Cardiac atrium fibroblast (primary cell): Measurements from ENCODE around the gene LRWD1. TPM values are rescaled to one million over a fixed set of nuclear protein-coding genes. Genes with fewer than 3 reads are reported as not detected.

ENCODE experiments used
- total RNA-seq: library from RNA; depleted of rRNA; stranded (reverse); fragments of >200 nt; gene quantifications from 2 replicates; pipeline ENCODE4 v1.2.3, GENCODE V29; 2015

Gene LRWD1
- 5.6 and 13.9 TPM in 2 replicates for total RNA-seq

DNA sequence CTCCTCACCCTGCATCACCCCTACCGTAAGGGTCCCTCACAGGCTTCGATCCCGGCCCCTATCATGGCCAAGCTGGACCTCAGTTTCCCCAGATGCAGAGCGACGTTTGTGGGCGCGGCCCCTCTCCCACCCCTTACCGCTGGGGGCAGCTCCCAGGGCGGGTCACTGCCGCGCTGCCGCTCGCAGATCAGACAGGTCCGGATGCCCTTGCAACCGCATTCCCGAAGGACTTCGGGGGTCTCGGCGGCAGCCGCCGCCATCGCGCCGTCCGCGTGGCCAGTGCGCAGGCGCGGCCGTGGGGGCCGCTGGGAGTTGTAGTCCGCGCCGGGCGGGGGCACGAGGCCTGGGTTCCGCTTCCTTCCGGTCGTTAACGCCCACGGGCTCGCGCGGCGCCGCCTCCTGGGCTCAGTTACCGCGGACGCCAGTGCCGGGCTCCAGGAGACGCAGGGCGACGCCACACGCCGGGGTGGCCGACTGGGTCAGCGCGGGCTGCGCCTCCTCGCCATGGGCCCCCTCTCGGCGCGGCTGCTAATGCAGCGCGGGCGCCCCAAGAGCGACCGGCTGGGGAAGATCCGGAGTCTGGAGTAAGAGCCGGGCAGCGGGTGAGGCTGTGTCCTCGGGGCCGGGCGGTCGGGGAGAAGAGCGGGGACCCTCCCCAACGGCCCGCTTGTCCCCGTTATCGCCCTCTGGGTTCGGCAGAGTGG, at the start of gene LRWD1, which contains the start of gene ALKBH4:
LRWD1 (plus strand) TSS at position 408 of the 704 bp plus-strand sequence; CDS start at position 505, 97 bp downstream.
ALKBH4 (minus strand) TSS at position 287 of the 704 bp plus-strand sequence; CDS start at position 260, 27 bp downstream.

DNA sequence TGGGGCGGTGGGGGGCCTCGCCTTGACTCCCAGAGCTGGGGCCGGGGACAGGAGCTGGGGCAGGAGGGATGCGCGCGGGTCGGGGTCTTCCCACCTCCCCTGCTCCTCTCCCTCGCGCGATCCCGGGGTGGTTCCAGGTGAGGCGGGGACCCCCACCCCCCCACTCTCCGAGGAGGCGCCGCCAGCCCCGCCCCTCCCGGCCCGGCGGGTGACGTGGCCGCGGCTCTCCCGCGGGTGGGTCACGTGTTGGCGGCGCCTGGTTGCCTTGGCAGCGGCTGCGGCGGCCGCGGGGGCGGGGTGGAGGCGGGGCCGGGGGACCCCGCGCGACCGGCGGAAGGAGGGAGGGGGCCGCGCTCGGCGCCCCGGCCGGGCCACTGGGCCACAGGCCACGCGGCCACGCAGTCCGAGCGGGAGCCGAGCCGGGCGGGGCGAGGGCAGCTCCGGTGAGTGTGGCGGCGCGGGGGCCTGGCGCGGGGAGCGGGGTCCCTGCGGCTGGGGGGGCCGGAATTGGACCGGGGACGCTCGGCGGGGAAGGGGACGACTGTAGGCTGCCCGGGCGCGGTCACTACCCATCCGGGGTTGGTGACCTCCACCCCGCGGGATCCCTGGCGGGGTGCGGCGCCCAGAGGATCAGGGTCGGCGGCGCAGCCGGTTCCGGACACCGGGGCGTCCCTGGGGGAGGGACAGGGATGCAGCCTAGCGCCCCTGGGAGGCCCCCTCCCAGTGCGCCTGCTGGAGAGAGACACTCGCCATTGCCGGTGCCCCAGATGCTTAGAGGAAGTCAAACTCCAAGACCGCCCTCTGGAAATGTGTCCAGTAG, 31.4 kb upstream of the LRWD1 start, which contains the start of gene ORAI2:
ORAI2 (plus strand) TSS at position 357 of the 820 bp plus-strand sequence. CDS start 5,382 bp downstream, outside the sequence.

DNA sequence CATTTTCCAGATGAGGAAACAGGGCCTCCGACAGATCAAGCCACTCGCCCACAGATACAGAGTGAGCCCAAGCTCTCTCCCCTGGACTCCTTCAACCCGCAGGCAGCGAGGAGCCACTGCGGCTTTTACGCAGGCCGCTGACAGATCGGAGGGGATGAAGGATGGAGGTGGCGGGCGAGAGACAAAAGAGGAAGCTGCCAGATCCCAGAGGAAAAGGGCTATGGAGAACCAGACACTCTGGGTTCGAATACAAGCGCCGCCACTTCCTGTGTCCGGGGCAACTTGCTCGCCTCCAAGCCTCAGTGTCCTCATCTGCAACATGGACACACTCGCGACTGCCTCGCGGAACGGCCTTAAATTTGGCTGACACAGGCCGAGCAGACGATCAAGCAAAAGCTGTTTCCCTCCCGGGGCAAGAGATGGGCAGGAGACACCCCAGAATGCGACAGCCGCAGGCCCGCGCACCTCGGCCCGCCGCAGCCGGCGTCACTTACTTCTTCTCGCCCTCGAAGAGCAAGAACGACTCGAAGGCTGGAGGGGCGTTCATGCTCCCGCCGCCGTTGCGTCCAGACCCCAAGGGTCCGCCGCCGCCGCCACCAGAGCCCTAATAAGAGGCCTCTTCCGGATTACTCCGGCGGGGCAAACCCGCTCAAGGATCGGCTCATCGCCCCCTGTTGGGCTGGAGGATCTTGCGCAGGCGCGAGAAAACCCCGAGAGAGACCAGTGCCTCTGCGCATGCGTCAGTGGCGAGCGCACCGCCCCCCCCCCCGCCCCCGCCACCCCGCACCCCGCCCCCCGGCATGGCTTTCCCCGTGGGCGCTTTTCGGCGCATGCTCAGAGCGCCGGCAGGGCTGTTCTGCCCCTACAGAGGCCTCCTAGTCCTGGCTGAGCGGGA, 13.8 kb downstream of the LRWD1 start, which contains the start of gene POLR2J:
POLR2J (minus strand) TSS at position 609 of the 895 bp plus-strand sequence; CDS start at position 547, 62 bp downstream.

DNA sequence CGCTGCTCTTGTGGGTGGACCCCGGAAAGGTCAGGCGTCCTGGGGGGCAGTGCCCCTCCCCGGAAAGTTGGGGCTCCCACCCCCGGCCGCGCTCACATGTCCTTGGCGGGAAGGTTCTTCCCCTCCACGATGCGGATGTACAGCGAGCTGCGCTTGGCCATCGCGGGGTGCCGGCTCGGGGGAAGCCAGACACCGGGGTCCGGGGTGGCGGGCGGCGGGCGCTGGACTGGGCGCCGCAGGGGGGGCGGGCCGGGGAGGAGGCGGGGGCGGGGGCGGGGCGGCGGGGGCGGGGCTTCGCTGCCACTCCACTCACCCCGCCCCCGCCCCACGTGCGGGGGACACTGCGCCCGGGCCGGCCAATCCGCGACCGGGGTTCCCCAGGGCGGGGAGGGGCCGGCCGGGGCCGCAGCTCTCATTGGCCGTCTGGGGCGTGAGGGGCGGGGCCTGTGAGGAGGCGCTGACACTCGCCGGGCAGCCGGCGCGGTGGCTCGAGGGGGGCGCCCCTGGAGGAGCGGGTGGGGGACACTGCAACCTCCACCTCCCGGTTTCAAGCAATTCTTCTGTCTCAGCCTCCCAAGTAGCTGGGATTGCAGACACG, 52.9 kb downstream of the LRWD1 start, which contains the start of gene RASA4B:
RASA4B (minus strand) TSS at position 228 of the 598 bp plus-strand sequence; CDS start at position 161, 67 bp downstream.

Other genes with a start within 250 kb of the LRWD1 start
- gene SH2B2, start 178.1 kb upstream of the LRWD1 start, total RNA-seq, result 0.54 and 7.3 TPM in 2 replicates
- gene SPDYE6, start 108.5 kb upstream of the LRWD1 start, total RNA-seq, result not detected in 2 replicates
- gene PRKRIP1, start 68.6 kb upstream of the LRWD1 start, total RNA-seq, result 14.4 and 15.7 TPM in 2 replicates
- gene ORAI2, start 31.4 kb upstream of the LRWD1 start, total RNA-seq, result 38.6 and 39.9 TPM in 2 replicates
- gene ALKBH4, start 121 bp upstream of the LRWD1 start, total RNA-seq, result 7.4 and 20.3 TPM in 2 replicates
- gene POLR2J, start 13.9 kb downstream of the LRWD1 start, total RNA-seq, result 26.4 and 27.4 TPM in 2 replicates
- 0.18 and 1.1 TPM in 2 replicates for gene RASA4B, start 52.8 kb downstream of the LRWD1 start, total RNA-seq
- gene UPK3BL2, start 78.7 kb downstream of the LRWD1 start, total RNA-seq, result 0.65 TPM in 1 of 2 replicates, not detected in the other
- gene SPDYE2, start 86.2 kb downstream of the LRWD1 start, total RNA-seq, result not detected in 2 replicates
- 3.6 and 5.3 TPM in 2 replicates for gene POLR2J3, start 107.6 kb downstream of the LRWD1 start, total RNA-seq
- 1.3 and 12.0 TPM in 2 replicates for gene RASA4, start 151.8 kb downstream of the LRWD1 start, total RNA-seq
- gene UPK3BL1, start 177.8 kb downstream of the LRWD1 start, total RNA-seq, result 8.3 and 10.3 TPM in 2 replicates
- gene SPDYE2B, start 185.3 kb downstream of the LRWD1 start, total RNA-seq, result not detected in 2 replicates
- 1.6 TPM in 1 of 2 replicates, not detected in the other for gene POLR2J2, start 206.7 kb downstream of the LRWD1 start, total RNA-seq